DOHH2 (cell line): ENCODE data around the gene PDE4D.

Experiments
- CTCF ChIP-seq: fragments of 200-600 bp; sonication (generic); IDR thresholded peaks from one replicate; pipeline ENCODE4 v1.5.1; 2014; ENCODE audit warnings: antibody characterized with exemption, mild to moderate bottlenecking, low read depth, low read length; ENCODE audit not compliant: poor library complexity, severe bottlenecking
- EZH2phosphoT487 ChIP-seq: fragments of 200-600 bp; sonication (generic); IDR thresholded peaks from 2 replicates; pipeline ENCODE4 v1.6.1; 2017; ENCODE audit warnings: borderline replicate concordance, mild to moderate bottlenecking, antibody characterized with exemption, low read length, moderate library complexity, mixed read lengths

GRCh38 chr5:59169768-59170150 is 723.8 kb downstream of the PDE4D start:
- no peak for TF ChIP-seq CTCF
- TF ChIP-seq EZH2phosphoT487, result no peak
